Measurements from ENCODE around the gene TEKT3.

Gene TEKT3

GRCh38 chr17:15289285-15290183 is 51.9 kb downstream of the TEKT3 start:
- DNase-seq: no peak

- no peak for DNase-seq
These were observed 52.5 kb downstream of the TEKT3 start for GRCh38 chr17:15288859-15289258.

GRCh38 chr17:15287538-15288267 is 53.7 kb downstream of the TEKT3 start:
- no peak for DNase-seq

- no peak for DNase-seq
These were observed 55.9 kb downstream of the TEKT3 start for GRCh38 chr17:15285466-15285865.

- DNase-seq: no peak
These were observed 56.9 kb downstream of the TEKT3 start for GRCh38 chr17:15284537-15284936.

- DNase-seq: no peak
These were observed 57.3 kb downstream of the TEKT3 start for GRCh38 chr17:15284107-15284506.

GRCh38 chr17:15281909-15282308 is 59.5 kb downstream of the TEKT3 start:
- no peak for DNase-seq

- DNase-seq: no peak
These were observed 62.4 kb downstream of the TEKT3 start for GRCh38 chr17:15278924-15279477.

- no peak for DNase-seq
These were observed 63.0 kb downstream of the TEKT3 start for GRCh38 chr17:15278380-15278779.

- no peak for DNase-seq
These were observed 67.4 kb downstream of the TEKT3 start for GRCh38 chr17:15274017-15274416.

- no peak for DNase-seq
These were observed 68.1 kb downstream of the TEKT3 start for GRCh38 chr17:15273141-15273793.

GRCh38 chr17:15271741-15272140 is 69.7 kb downstream of the TEKT3 start:
- no peak for DNase-seq

- DNase-seq: no peak
These were observed 70.6 kb downstream of the TEKT3 start for GRCh38 chr17:15270628-15271381.

- no peak for DNase-seq
These were observed 71.7 kb downstream of the TEKT3 start for GRCh38 chr17:15269780-15270089.

GRCh38 chr17:15269087-15269779 is 72.2 kb downstream of the TEKT3 start:
- DNase-seq: no peak

GRCh38 chr17:15268461-15268860 is 72.9 kb downstream of the TEKT3 start:
- DNase-seq: no peak

GRCh38 chr17:15267996-15268395 is 73.4 kb downstream of the TEKT3 start:
- no peak for DNase-seq

GRCh38 chr17:15266325-15267125 is 74.9 kb downstream of the TEKT3 start:
- no peak for DNase-seq

GRCh38 chr17:15265131-15265530 is 76.3 kb downstream of the TEKT3 start, which contains the start of gene PMP22:
TSS of gene PMP22 (minus strand) at chr17:15265326. CDS start at chr17:15260727, 4,599 bp downstream.
- no peak for DNase-seq

GRCh38 chr17:15264542-15264941 is 76.9 kb downstream of the TEKT3 start:
- no peak for DNase-seq

- no peak for DNase-seq
These were observed 77.7 kb downstream of the TEKT3 start for GRCh38 chr17:15263680-15264079.
